ENCODE results near the gene BRPF3.

DNA sequence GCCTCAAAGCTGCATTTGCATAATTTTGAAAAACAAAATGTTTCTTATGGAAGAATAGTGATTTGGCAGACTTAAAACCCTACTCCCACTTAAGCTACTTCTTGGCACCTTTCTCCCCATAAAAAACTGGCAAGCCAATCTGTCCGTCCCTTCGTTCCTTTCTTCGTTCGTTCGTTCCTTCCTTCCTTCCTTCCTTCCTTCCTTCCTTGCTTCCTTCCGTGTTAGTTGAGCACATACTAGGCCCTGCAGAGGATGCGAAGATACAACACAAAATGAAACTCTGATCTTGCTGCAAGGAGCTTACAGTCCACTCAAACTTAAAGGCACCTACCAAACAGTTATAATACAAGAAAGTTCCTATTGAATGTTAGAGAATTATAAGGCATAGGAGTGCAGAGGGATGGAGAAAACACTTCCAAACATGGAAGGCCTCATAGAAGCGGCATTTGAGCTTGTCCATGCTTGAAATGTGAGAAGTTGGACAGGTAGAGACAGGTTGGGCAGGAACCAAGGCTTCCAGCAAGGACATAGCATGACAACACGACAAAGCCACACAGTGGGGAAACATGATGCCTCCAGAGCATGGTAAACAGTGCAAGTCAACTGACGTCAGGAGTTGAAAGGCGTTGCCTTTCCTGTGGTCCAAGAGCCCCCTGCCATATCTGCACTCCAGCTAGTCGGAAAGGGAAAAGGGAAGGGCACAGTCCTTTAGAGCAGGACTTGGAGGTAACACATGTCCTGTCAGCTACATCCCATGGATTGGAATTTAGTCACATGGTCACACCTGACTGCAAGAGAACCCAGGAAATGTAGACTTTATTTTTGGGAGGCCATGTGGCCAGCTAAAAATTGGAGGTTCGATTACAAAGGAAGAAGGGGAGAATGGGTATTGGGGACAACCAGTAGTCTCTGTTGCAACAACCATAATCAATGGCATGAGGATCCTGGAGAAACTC lies 80.3 kb downstream of the BRPF3 start:
- TF ChIP-seq RXRA (IDR thresholded peaks at IDR 0.05) (no peak), SP1 (IDR thresholded peaks at IDR 0.05) (no peak), YY1 (IDR thresholded peaks at IDR 0.05) (no peak), RAD21 (IDR thresholded peaks at IDR 0.05) (no peak), TAF1 (conservative IDR thresholded peaks at IDR 0.05) (no peak), JUND (IDR thresholded peaks at IDR 0.05) (no peak)
- TF ChIP-seq, protein P1, sequence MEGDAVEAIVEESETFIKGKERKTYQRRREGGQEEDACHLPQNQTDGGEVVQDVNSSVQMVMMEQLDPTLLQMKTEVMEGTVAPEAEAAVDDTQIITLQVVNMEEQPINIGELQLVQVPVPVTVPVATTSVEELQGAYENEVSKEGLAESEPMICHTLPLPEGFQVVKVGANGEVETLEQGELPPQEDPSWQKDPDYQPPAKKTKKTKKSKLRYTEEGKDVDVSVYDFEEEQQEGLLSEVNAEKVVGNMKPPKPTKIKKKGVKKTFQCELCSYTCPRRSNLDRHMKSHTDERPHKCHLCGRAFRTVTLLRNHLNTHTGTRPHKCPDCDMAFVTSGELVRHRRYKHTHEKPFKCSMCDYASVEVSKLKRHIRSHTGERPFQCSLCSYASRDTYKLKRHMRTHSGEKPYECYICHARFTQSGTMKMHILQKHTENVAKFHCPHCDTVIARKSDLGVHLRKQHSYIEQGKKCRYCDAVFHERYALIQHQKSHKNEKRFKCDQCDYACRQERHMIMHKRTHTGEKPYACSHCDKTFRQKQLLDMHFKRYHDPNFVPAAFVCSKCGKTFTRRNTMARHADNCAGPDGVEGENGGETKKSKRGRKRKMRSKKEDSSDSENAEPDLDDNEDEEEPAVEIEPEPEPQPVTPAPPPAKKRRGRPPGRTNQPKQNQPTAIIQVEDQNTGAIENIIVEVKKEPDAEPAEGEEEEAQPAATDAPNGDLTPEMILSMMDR (IDR thresholded peaks at IDR 0.05; ENCODE audit: low read depth, low read length, missing input control): no peak
- TF ChIP-seq, protein P2, sequence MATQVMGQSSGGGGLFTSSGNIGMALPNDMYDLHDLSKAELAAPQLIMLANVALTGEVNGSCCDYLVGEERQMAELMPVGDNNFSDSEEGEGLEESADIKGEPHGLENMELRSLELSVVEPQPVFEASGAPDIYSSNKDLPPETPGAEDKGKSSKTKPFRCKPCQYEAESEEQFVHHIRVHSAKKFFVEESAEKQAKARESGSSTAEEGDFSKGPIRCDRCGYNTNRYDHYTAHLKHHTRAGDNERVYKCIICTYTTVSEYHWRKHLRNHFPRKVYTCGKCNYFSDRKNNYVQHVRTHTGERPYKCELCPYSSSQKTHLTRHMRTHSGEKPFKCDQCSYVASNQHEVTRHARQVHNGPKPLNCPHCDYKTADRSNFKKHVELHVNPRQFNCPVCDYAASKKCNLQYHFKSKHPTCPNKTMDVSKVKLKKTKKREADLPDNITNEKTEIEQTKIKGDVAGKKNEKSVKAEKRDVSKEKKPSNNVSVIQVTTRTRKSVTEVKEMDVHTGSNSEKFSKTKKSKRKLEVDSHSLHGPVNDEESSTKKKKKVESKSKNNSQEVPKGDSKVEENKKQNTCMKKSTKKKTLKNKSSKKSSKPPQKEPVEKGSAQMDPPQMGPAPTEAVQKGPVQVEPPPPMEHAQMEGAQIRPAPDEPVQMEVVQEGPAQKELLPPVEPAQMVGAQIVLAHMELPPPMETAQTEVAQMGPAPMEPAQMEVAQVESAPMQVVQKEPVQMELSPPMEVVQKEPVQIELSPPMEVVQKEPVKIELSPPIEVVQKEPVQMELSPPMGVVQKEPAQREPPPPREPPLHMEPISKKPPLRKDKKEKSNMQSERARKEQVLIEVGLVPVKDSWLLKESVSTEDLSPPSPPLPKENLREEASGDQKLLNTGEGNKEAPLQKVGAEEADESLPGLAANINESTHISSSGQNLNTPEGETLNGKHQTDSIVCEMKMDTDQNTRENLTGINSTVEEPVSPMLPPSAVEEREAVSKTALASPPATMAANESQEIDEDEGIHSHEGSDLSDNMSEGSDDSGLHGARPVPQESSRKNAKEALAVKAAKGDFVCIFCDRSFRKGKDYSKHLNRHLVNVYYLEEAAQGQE (IDR thresholded peaks at IDR 0.05): no peak
- TF ChIP-seq, protein P3, sequence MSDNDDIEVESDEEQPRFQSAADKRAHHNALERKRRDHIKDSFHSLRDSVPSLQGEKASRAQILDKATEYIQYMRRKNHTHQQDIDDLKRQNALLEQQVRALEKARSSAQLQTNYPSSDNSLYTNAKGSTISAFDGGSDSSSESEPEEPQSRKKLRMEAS (IDR thresholded peaks at IDR 0.05): no peak
